Muscle layer of duodenum (tissue), 2 donors: ENCODE measurements around the gene TMEM45B.
"Not testable (repeated sequence)": the region's sequence is repeated elsewhere in the genome, so short reads cannot be mapped to it uniquely, and the experiment has no call there.

ENCODE experiments used
- H3K27ac ChIP-seq: one replicate; pipeline ENCODE4 v1.7.0; 2013; ENCODE audit warnings: mild to moderate bottlenecking, low read length
- H3K27me3 ChIP-seq: one replicate; pipeline ENCODE4 v1.7.0; 2013; ENCODE audit warnings: low read depth, mild to moderate bottlenecking, control low read depth, low read length
- H3K36me3 ChIP-seq, 2 donors: one replicate each; pipeline ENCODE4 v1.7.0; 2013; ENCODE audit warnings: low read length in 2 of 2, control low read depth in 1 of 2, mild to moderate bottlenecking in 1 of 2; ENCODE audit not compliant: insufficient read depth in 2 of 2, control insufficient read depth in 1 of 2
- H3K4me1 ChIP-seq, 2 donors: one replicate each; pipeline ENCODE4 v1.7.0; 2013; ENCODE audit warnings: low read length in 2 of 2, mild to moderate bottlenecking in 2 of 2, control low read depth in 1 of 2, moderate library complexity in 1 of 2; ENCODE audit not compliant: insufficient read depth in 2 of 2, control insufficient read depth in 1 of 2
- H3K4me3 ChIP-seq, 2 donors: one replicate each; pipeline ENCODE4 v1.7.0; 2013; ENCODE audit warnings: low read length in 2 of 2, low read depth in 1 of 2, mild to moderate bottlenecking in 1 of 2
- H3K9me3 ChIP-seq, 2 donors: one replicate each; pipeline ENCODE4 v1.7.0; 2013; ENCODE audit warnings: low read length in 2 of 2, control low read depth in 1 of 2, mild to moderate bottlenecking in 1 of 2; ENCODE audit not compliant: control insufficient read depth in 1 of 2
- donor health status: healthy.

TMEM45B gene

DNA sequence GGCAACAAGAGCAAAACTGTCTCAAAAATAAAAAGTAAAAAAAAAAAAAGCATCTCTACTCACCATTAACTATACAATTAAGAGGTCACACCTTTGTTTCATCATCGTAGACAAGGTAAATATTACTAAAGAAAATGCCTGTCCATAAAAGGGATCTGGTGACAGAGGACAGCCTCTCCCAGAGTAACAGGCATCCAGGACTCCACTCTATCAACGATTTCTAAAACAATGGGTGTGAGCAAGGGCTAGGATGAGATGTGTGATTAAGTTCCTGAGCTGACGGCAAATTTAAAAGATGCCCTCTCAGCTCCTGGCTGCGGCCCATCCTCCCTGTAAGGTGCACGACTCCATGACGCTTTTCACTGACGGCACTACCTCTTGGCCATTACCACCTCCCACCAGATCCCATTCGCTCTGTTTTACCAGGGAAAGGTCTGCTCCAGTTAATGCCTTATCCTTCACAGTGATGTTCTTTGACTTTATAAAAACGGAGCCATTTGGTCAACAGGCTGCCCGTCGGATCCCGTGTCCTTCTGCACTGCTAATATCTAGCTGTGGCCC is 2.3 kb upstream of the TMEM45B start:
- H3K36me3 ChIP-seq: no peaks in the 10 kb centered on the region
- peaks cover 0 to 6% of the 10 kb centered on the region in 2 donors for H3K4me1 ChIP-seq
- peaks cover 5% of the 10 kb centered on the region for H3K27me3 ChIP-seq
- H3K27ac ChIP-seq: no peak overlapping the region
- no peak overlapping the region for H3K4me3 ChIP-seq
- H3K9me3 ChIP-seq: no peaks in the 10 kb centered on the region

DNA sequence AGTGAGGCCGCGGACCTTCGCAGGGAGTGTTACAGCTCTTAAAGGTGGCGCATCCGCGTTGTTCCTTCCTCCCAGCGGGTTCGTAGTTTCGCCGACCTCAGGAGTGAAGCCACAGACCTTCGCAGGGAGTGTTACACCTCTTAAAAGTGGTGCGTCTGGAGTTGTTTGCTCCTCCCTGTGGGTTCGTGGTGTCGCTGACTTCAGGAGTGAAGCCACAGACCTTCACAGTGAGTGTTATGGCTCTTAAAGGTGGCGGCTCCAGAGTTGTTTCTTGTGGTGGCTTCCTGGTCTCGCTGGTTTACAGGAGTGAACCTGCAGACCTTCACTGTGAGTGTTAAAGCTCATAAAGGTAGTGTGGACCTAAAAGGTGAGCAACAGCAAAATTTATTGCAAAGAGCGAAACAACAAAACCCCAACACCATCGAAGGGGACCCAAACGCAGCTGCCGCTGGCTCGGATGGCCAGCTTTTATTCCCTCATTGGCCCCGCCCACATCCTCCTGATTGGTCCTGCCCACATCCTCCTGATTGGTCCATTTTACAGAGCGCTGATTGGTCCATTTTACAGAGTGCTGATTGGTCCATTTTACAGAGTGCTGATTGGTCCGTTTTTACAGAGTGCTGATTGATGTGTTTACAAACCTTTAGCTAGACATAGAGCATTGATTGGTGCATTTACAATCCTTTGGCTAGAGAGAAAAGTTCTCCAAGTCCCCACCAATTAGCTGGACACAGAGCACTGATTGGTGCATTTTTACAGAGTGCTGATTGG is 1.2 kb upstream of the TMEM45B start:
- Histone ChIP-seq H3K27me3 (peaks cover 5% of the 10 kb centered on the region), H3K9me3 (no peaks in the 10 kb centered on the region), H3K4me1 (peaks cover 0 to 6% of the 10 kb centered on the region in 2 donors), H3K27ac (no peak overlapping the region), H3K36me3 (no peaks in the 10 kb centered on the region), H3K4me3 (no peak overlapping the region)

DNA sequence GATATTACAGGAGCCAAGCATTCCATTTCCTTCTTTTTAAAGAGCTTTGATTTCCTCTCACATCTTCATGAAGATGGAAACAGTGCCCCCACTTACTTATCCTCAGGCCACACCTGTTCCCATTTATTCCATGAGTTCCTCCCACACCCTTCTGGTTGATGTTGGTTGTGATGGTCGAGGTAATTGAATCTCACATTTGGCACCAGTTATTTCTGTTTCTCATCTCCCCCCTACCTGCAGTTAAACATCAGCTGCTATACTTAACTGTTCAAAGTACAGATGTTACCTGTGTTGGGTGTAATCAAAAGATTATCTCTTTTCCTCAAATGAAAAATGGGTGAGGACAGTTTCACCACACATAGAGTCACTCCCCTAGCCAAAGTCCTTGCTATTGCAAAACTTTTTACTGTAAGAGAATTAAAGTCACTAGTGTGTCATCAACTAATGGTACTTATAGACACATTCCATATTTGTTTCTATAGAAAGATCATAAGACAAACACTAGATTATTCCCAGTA is 1.9 kb downstream of the TMEM45B start:
- no peaks in the 10 kb centered on the region for H3K9me3 ChIP-seq
- H3K27me3 ChIP-seq: peaks cover 5% of the 10 kb centered on the region
- H3K4me3 ChIP-seq: peak overlapping the region in 1 of 2 donors; percentile 21
- no peak overlapping the region for H3K27ac ChIP-seq
- no peaks in the 10 kb centered on the region for H3K36me3 ChIP-seq
- peaks cover 0 to 6% of the 10 kb centered on the region in 2 donors for H3K4me1 ChIP-seq

DNA sequence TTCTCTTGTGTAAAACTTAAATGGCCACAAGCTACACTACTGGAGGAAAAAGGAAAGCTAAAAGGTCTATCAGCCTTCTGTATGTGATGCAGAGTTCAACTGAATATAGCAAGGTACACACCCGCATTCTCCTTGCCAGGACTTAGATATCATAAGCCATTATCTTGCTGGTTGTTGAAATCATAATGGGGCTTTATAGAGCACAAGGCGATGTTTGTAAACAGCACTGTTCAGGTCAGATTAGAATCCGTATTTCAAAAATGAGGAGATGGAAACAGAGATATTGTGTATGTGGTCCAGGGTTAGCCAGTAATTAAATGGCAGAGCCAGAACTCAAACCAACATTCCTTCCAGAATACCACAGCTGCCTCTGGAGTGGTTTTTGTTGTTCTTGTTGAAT is 2.6 kb downstream of the TMEM45B start:
- not testable (repeated sequence) for H3K27ac ChIP-seq, H3K27me3 ChIP-seq, H3K36me3 ChIP-seq, H3K9me3 ChIP-seq, H3K4me3 ChIP-seq, H3K4me1 ChIP-seq

DNA sequence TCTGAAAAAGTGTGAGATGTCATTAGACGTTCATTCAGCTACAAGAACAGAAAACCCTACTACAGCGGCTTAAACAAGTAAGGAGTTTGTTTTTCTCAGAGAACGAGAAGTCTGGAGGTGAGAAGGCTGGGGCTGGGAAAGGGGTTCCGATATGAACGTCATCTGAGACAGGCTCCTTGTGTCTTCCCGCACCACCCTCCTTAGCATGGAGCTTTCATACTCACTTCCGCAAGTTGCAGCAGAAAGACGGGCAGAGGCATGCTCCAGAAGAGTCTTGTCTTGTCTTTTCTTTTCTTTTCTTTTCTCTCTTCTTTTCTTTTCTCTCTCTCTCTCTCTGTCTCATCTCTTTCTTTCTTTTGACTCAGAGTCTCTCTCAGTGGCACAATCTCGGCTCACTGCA is 3.6 kb downstream of the TMEM45B start:
- Histone ChIP-seq H3K27me3 (peaks cover 5% of the 10 kb centered on the region), H3K9me3 (no peaks in the 10 kb centered on the region), H3K36me3 (no peaks in the 10 kb centered on the region), H3K27ac (no peak overlapping the region), H3K4me3 (no peak overlapping the region), H3K4me1 (peaks cover 0 to 6% of the 10 kb centered on the region in 2 donors)

DNA sequence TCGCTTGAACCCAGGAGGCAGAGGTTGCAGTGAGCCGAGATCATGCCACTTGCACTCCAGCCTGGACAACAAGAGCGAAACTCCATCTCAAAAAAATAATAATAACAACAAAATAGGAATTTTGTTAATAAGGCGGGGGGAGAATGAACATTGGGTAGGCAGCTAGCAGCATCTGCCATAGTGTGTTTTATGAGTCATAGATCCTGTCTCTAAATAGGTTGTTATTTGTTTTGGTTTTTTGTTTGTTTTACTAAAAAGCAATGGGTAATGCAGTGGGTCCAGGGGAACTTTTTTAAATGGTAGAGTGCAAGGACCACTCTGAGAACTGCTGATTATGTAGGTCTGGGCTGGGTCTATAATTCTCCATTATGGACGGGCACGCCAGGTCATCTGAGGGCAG is 4.6 kb downstream of the TMEM45B start:
- H3K4me3 ChIP-seq, H3K27ac ChIP-seq, H3K4me1 ChIP-seq, H3K36me3 ChIP-seq, H3K27me3 ChIP-seq, H3K9me3 ChIP-seq: not testable (repeated sequence)

DNA sequence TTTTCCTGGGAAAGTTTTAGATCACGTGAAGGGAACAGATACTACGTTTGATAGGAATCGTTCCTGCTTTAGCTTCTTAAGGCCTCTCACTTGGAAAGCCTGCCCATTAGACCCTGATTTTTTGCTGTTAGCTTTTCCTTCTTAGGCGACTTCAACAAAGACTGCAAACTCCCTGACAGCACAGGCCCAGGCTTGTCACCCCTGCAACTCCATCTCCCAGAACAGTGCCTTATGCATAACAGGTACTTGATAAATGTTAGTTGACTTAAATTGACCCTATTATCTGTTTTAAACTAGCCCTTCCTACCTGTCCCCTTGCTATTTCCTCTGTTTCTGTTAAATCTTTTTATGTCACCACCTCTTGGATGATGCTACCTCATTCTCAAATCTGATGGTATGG is 7.6 kb downstream of the TMEM45B start:
- H3K36me3 ChIP-seq, H3K27ac ChIP-seq, H3K9me3 ChIP-seq, H3K4me3 ChIP-seq, H3K27me3 ChIP-seq, H3K4me1 ChIP-seq: not testable (repeated sequence)

DNA sequence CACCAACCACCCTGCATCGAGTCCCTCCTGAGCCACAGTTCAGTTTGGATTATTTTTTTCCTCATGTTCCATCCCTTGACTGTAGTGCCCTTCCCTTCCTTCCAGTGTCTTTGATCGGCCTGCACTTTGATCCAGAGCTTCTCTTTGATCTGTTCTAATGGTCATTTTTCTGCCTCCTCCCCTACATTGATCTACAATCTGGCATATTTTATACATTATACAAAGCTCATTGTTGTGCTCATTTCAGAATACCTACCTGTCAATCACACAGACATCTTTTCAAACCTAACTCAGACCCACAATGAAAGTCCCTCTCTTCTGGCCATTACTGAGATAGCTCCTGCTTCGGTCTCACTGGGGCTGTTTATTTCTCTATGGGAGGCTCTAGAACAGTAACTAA is 8.2 kb downstream of the TMEM45B start:
- H3K9me3 ChIP-seq, H3K4me1 ChIP-seq, H3K27me3 ChIP-seq, H3K36me3 ChIP-seq, H3K27ac ChIP-seq, H3K4me3 ChIP-seq: not testable (repeated sequence)

DNA sequence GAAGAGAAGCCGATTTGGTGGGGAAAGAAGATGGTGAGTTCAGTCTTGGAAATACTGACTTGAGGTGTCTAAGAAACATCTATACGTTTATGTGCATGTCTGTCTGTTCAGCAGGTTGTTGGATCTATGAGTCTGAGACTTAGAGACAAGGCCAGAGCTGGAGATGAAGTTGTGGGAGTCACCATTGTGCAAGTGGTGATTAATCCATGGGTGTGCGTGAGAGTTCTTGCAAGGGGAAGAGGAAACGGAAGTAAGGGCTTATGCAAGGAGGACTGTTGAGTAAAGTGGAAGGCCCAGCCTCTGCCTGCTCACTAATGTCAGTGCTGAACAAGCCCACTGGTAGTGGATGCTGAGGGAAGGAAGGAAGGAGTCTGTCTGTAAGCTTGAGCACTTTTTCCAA is 9.7 kb downstream of the TMEM45B start:
- Histone ChIP-seq H3K27ac (no peak overlapping the region), H3K4me1 (no peaks in the 10 kb centered on the region)

DNA sequence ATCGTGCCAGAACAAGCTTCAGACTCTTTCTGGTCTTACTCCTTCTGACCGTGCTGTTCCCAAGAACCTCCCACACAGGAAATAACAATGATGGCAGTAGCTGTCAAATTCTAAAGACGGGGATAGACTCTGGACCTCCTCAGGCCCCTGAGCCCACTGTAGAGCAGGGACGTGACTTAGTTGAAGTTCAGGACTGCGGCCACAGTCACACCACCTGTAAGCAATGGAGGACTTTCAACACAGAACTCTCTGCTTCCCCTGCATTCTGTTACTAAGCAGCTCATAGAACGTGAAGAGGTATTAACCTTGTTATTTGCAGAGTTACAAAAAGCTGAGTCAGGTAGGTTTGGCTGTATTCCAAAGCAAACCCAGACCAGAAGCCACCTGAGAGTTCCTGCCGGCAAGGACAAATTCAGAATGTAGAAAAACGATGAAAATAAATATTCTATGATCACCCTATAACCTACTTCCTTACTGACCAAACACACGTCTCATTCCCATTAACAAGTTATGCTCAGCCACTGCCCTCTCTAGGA is 12.7 kb downstream of the TMEM45B start:
- Histone ChIP-seq H3K36me3 (no peaks in the 10 kb centered on the region), H3K27me3 (no peaks in the 10 kb centered on the region), H3K4me1 (no peaks in the 10 kb centered on the region), H3K27ac (no peak overlapping the region), H3K9me3 (no peaks in the 10 kb centered on the region), H3K4me3 (no peak overlapping the region)

More for the DNA sequence above, 9.7 kb downstream of the TMEM45B start:
- Histone ChIP-seq H3K27me3 (no peaks in the 10 kb centered on the region), H3K4me3 (no peak overlapping the region), H3K9me3 (no peaks in the 10 kb centered on the region), H3K36me3 (no peaks in the 10 kb centered on the region)

DNA sequence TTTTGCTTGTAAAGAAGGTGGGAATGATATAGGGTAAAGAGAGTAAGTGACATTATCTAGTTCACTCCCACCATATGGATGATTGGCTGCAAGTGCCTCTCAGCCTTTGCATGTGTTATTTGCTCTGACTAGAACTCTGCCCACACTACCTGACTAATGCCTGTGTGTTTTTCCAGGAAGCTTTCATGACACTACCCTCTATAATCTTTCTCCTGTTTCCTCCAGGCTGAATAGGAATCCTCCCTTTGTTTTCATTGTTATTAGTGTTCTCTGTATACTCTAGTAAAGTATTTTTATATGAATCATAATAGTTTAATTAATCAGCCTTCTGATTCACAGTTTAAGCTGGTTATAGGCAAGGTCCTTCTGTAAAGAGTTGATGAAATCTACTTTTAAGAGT is 13.8 kb downstream of the TMEM45B start:
- H3K9me3 ChIP-seq, H3K27ac ChIP-seq, H3K36me3 ChIP-seq: not testable (repeated sequence)

More for the DNA sequence above, 13.8 kb downstream of the TMEM45B start:
- not testable (repeated sequence) for H3K27me3 ChIP-seq, H3K4me3 ChIP-seq, H3K4me1 ChIP-seq
